Lower lobe of right lung (tissue), 2 donors: ENCODE measurements around the gene ZNF784. TPM values are rescaled to one million over a fixed set of nuclear protein-coding genes. Genes with fewer than 3 reads are reported as not detected.

Experiments
- ATAC-seq, 2 donors: fragments of 200-7000 bp; cut with Tn5 transposase; one replicate each; pipeline ENCODE4 v1.9.1; 2020 to 2022; ENCODE audit warnings: mild to moderate bottlenecking in 2 of 2, moderate library complexity in 2 of 2
- DNase-seq: peaks from one replicate; pipeline ENCODE4 v3.0.0-alpha.2; 2020
- H3K27ac ChIP-seq: fragments of 200-600 bp; one replicate; pipeline ENCODE4 v1.8.0; 2022
- H3K27me3 ChIP-seq: fragments of 200-600 bp; one replicate; pipeline ENCODE4 v1.8.0; 2022; ENCODE audit warnings: low read depth
- H3K36me3 ChIP-seq: fragments of 200-600 bp; one replicate; pipeline ENCODE4 v1.8.0; 2022; ENCODE audit warnings: mild to moderate bottlenecking
- H3K4me1 ChIP-seq: fragments of 200-600 bp; one replicate; pipeline ENCODE4 v1.8.0; 2022
- H3K4me3 ChIP-seq: fragments of 200-600 bp; one replicate; pipeline ENCODE4 v1.8.0; 2022; ENCODE audit warnings: mild to moderate bottlenecking
- H3K9me3 ChIP-seq: fragments of 200-600 bp; one replicate; pipeline ENCODE4 v1.8.0; 2022
- intact Hi-C: fragments of 100-400 bp; cut with DNase I; formaldehyde crosslinking; loops from one replicate; pipeline ENCODE4 v1.11.0; 2022
- total RNA-seq: library from RNA; stranded (reverse); fragmentation: NEBNext Ultra II Directional; extraction: Animal tissue kit (Norgen Biotek cat#: 25700); gene quantifications from one replicate; pipeline ENCODE4 v1.2.1, GENCODE V29; 2021
- TF ChIP-seq, protein P1 (sequence below): fragments of 200-600 bp; IDR thresholded peaks from one replicate; pipeline ENCODE4 v1.8.0; 2022; ENCODE audit warnings: antibody characterized with exemption, mild to moderate bottlenecking
- donor health status: DM: no; HTN: yes; CAD: no; lungs with severe emphysema.

The ZNF784 gene
- total RNA-seq, 1 donor from 2014 or later: 7.1 TPM

DNA sequence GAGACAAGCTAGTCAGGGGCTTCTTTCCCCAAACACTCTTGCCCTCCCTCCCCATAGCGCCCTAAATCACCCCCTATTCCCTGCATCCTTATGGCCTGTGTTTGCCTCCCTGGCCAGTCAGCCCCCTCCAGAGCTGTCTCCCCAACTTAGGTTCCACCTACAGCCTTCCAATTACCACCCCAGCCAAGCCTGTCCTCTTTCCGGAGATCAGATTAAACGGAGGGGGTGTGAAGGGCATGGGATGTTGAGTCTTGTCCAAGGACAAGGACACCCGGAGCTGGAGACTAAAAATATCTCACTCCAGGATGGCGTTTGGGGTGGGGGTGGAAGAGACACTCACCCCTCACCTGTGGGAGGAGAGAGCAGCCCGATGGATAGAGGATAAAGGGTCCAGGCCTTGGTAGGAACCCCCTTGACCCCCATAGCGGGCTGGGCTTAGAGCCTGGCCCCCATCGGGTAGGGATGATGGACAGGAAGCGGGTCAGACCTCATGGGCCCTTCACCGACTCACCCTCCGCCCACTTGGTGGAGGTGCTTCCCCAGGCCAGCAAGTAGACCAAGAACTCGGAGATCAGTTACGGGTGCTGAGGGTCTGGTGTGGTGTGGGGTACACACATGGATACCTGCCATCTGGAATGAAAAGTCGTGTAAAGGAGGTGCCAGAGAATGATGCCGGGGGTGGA is 12.9 kb downstream of the ZNF784 start:
- TF ChIP-seq, protein P1, sequence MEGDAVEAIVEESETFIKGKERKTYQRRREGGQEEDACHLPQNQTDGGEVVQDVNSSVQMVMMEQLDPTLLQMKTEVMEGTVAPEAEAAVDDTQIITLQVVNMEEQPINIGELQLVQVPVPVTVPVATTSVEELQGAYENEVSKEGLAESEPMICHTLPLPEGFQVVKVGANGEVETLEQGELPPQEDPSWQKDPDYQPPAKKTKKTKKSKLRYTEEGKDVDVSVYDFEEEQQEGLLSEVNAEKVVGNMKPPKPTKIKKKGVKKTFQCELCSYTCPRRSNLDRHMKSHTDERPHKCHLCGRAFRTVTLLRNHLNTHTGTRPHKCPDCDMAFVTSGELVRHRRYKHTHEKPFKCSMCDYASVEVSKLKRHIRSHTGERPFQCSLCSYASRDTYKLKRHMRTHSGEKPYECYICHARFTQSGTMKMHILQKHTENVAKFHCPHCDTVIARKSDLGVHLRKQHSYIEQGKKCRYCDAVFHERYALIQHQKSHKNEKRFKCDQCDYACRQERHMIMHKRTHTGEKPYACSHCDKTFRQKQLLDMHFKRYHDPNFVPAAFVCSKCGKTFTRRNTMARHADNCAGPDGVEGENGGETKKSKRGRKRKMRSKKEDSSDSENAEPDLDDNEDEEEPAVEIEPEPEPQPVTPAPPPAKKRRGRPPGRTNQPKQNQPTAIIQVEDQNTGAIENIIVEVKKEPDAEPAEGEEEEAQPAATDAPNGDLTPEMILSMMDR: no peak
- Histone ChIP-seq H3K36me3 (peaks cover 49% of the 10 kb centered on the region), H3K4me3 (no peak overlapping the region), H3K4me1 (peaks cover 24% of the 10 kb centered on the region), H3K27me3 (no peaks in the 10 kb centered on the region), H3K27ac (no peak overlapping the region), H3K9me3 (no peaks in the 10 kb centered on the region)
- intact Hi-C loops: no loop called here
- no peak for DNase-seq
- no peak for ATAC-seq

DNA sequence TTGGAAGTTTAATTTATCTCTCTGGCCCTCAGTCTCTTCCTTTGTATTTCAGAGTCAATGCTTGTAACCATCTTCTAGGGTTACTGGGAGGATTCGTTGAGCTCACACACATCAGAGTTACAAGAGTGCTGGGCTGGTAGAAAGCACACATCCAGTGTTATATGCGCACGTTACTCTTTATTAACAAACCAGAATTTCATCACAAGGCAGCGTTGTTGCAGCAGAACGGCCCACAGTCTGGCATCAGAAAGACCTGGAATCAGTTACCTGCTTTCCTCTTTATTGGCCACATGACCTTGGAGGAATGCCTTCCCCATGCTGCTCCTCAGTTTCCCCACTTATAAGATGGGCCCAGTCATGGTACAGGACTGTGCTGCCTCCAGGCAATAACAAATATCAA is 15.0 kb downstream of the ZNF784 start:
- Histone ChIP-seq H3K4me1 (peaks cover 32% of the 10 kb centered on the region), H3K27me3 (no peaks in the 10 kb centered on the region), H3K4me3 (no peak overlapping the region), H3K9me3 (no peaks in the 10 kb centered on the region), H3K36me3 (peaks cover 34% of the 10 kb centered on the region), H3K27ac (no peak overlapping the region)
- ATAC-seq (no peak), DNase-seq (no peak)
- TF ChIP-seq, protein P1: no peak
- intact Hi-C loops: no loop called here

DNA sequence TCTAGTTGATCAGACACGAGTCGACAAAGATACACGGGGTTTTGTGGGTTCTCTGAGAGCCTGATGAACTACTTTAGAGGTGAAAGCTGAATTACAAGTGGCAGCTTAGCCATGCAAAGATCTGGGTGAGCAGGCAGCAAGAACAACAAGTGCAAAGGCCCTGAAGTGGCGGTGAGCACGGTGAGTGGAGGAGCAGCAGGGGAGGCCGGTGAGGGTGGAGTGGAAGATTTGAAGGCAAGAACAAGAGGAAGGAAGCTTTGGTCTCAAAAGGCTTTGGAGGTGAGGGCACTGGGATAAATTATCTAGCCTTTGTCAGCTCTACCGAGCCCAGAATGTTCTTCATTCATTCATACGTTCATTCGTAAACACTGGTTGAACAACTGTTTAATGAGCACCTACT is 17.5 kb downstream of the ZNF784 start:
- Histone ChIP-seq H3K4me1 (peaks cover 34% of the 10 kb centered on the region), H3K4me3 (peak overlapping the region; percentile 83), H3K27ac (peak overlapping the region; percentile 92), H3K36me3 (peaks cover 39% of the 10 kb centered on the region), H3K9me3 (no peaks in the 10 kb centered on the region), H3K27me3 (no peaks in the 10 kb centered on the region)
- TF ChIP-seq, protein P1: no peak
- DNase-seq (no peak), ATAC-seq (no peak)
- intact Hi-C loops: no loop called here

DNA sequence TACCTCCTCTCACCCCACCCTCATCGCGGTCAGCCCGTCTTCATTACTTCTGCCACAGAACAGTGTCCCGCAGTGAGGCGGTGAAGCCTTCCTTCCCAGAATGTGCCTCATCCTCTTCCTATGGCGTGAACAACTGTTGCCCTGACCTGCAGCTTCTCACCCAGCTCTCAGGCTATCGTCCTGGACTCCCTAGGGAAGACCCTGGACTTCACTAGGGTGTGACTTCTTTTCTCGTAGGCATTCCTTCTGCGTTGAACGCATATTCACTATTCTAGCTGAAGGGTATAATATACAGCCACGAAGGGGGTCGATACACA is 17.9 kb downstream of the ZNF784 start:
- intact Hi-C loops: no loop called here
- no peak for ATAC-seq
- Histone ChIP-seq H3K27ac (peak overlapping the region; percentile 92), H3K9me3 (no peaks in the 10 kb centered on the region), H3K4me1 (peaks cover 32% of the 10 kb centered on the region), H3K27me3 (no peaks in the 10 kb centered on the region), H3K36me3 (peaks cover 39% of the 10 kb centered on the region), H3K4me3 (peak overlapping the region; percentile 83)
- TF ChIP-seq, protein P1: no peak
- DNase-seq: no peak

DNA sequence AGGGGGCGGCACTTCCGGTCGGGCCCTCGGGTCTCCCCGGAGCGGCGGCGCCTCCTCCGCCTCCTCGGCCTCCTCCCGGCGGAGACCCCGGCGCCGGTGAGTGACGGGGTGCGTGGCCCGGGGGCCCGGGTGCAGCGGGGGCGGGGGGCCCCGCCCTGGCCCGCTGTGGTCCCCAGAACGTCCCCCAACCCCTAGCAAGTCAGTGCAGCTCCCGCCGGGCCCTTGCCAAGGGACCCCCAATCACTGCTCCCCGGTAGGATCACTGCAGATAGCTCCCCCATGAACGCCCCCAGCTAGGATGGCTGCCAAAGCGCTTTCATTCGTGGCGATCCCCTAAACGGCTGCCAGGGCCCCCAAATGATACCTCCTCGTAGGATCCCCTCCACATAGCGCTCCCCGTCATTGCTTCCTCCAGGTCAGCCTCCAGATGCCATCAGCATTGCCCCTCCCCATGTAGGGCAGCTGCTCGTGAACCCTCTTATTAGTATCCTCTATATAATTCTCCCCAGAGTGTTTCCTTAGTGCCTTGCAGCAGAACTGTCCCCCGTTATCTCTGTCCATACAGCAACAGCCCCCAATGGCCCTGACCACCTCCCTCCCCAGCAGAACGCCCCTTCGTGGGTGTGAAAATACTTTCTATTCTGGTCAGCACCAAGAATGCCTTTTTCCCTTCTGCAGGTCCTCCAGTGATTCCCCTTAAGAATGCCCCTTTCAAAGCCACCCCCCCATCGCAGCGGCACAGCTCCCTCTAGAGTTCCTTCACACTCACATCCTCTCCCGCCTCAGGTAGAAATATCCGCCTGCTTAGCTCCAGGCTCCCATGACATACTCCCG is 18.5 kb downstream of the ZNF784 start, which contains the start of gene ZNF865:
TSS of gene ZNF865 (plus strand) at position 11 of the 834 bp plus-strand sequence. CDS start 7,972 bp downstream, outside the sequence.
- Histone ChIP-seq H3K27ac (peak within 1 kb of the TSS; percentile 92), H3K27me3 (no peaks in the 10 kb centered on the region), H3K36me3 (peaks cover 39% of the 10 kb centered on the region), H3K4me1 (peaks cover 32% of the 10 kb centered on the region), H3K4me3 (peak within 1 kb of the TSS; percentile 83), H3K9me3 (no peaks in the 10 kb centered on the region)
- ATAC-seq (peak; percentile 59 to 74), DNase-seq (peak; percentile 82)
- TF ChIP-seq, protein P1: peak; percentile 62
- intact Hi-C loops: no loop called here
